COLO668 (cell line): ENCODE results near the gene RPS6KB1.
"Not testable (repeated sequence)": the region's sequence is repeated elsewhere in the genome, so short reads cannot be mapped to it uniquely, and the experiment has no call there.

Experiments
- DNase-seq: peaks from one replicate; lab custom pipeline; 2025; ENCODE audit not compliant: unreplicated experiment; lab: John Stamatoyannopoulos, UW

The RPS6KB1 gene

DNA sequence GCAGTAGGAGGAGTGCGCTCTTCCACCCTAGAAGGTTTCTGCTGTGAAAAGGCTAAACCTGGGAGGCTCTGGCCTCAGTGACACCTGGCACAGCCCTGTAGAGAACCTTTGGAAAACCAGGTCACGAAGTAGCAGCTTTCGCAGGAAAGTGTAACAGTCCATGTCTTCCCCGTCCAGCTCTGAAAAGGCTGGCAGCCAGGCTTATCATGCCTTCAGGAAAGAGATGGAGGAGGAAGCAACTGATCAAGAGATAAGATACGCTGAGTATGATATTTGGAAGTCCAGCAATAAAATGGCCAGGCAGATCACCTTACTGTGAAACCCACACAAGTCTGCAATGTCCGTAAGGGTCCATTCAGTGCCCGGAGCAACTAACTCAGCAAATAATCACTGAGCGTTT, 22.4 kb upstream of the RPS6KB1 start:
- DNase-seq, result no peak

DNA sequence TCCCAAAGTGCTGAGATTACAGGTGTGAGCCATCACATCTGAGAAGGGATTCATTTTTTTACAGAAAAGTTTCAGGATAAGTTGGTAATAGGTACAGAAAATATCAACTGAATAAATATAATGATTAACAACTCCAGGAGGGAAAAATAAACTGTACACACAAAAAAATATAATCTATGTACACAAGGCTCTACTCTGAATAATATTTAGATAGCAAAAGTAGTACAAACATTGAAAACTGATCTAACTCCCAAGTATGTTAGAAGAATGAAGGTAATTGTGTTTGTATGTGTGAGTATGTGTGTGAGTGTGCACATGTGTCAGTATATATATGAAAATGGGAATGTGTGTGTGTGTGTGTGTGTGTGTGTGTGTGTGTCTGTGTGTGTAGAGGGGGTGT, 20.6 kb upstream of the RPS6KB1 start:
- no peak for DNase-seq

- not testable (repeated sequence) for DNase-seq
Measured at GRCh38 chr17:59873414-59873813, 19.5 kb upstream of the RPS6KB1 start.

GRCh38 chr17:59874376-59874775, 18.5 kb upstream of the RPS6KB1 start:
- no peak for DNase-seq

DNA sequence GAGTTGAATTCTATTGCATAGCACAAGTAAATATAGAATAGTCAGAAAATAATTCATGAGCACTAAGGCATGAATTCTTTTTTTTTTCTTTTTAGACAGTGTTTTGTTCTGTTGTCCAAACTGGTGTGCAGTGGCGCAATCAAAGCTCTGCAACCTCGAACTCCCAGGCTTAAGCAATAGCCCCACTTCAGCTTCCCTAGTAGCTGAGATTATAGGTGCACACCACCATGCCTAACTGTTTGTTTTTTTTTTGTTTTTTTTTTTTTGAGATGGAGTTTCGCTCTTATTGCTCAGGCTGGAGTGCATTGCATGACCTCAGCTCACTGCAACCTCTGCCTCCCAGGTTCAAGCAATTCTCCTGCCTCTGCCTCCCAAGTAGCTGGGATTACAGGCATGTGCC, 16.8 kb upstream of the RPS6KB1 start:
- no peak for DNase-seq

- no peak for DNase-seq
Measured at GRCh38 chr17:59877965-59878364, 15.0 kb upstream of the RPS6KB1 start.

- DNase-seq, result no peak
Measured at GRCh38 chr17:59878624-59879023, 14.3 kb upstream of the RPS6KB1 start.

DNA sequence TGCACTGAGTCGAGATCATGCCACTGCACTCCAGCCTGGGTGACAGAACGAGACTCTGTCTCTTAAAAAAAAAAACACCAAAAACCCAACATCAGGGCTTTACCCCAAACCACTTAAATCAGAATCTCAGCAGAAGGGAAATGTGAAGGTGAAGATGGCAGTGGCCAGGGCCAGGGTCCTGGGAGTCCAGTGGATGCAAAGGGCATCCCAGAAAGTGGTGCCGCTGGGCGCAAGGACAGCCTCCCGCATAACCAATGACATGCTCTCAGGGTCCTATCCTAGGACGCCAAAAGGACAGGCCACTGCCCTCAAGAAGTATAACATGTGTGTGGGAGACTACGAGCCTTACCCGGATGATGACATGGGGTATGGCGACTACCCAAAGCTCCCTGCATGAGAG, 8.1 kb upstream of the RPS6KB1 start:
- no peak for DNase-seq

DNA sequence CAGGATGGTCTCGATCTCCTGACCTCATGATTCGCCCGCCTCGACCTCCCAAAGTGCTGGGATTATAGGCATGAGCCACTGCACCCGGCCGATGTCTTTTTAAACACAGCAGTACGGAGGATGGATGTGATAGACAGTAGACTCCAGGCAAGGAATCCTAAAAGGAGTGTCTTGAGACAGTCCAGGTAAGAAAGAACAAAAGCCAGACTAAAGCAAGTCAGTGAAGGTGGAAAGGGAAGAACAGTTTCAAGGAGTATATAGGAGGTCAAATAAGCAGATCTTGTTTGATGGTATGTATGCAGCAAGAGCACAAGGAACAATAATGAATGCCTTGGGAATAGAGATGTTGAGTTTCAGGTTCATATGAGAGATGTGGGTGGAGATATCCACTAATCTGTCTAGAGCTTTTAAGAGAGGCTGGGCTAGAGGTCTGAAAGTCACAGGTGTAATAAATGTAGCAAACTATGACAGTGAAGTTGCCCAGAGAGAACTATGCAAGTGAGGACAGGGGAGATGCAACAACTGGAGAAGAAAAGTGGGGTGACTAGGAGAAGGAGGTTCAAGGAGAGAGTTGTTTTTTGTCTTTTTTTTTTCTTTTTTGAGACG, 4.7 kb upstream of the RPS6KB1 start:
- no peak for DNase-seq

DNA sequence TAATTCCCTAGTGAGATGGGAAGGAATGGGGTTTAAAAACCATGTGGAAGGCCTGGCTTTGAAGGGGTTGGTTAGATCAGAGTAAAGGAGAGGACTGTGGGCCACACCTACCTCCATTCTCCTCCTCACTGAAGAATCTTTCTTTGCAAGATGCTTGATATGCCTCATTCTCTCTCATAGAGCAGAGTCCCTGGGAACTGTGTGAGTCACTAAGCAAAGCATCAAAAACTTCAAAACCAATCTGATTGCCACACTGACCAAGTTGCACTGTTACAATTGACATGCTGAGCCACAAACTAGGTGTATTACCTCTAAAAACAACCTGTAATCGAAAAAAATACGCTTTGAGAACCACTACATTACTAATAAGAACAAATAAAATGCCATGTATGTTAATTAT, 2.2 kb upstream of the RPS6KB1 start:
- no peak for DNase-seq

DNA sequence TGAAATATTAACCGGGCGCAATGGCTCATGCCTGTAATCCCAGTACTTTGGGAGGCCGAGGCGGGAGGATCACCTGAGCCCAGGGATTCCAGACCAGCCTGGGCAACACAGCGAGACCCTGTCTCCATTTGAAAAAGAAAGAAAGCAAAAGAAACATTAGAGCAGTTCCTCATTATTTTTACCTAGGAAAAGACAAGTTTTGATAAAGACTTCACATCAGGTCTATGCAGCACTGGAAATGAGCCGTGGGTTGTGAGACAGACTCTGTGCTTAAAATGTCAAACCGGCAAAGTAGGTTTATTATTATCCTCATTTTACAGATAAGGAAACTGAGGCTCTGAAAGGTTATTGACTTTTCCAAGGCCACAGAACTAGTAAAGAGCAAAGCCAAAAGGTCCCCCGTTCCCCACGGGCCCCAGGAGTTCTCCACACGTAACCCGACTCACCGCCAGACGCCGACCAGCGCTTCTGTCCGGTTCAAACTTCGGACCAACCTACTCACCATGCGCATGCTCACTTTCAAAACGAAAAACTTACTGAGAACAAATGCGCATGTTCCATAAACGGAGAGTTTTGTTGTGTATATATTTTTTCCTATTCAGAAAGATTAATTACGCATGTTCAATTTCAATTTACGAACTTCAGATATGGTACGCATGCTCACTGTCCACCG, 534 bp upstream of the RPS6KB1 start:
- peak; percentile 55 for DNase-seq

- no peak for DNase-seq
Measured at GRCh38 chr17:59893676-59894100, 767 bp downstream of the RPS6KB1 start.

DNA sequence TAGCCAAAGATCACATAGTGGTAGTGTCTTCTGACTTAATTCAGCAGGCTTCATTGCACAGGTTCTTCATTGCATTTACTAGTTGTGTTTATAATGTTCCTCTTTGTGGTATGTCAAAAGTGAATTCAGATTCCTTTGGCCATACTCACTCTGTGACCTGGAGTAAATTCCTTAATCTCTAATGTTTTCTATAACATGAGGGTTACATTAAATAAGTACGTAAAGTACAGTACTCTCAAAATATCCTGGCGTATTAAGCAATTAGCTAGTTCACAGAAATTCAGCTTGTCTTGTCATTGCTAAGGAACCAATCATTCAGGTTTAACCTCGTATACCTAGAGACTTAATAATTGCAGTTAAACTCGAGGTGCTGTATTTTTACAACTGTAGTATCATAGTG, 4.2 kb downstream of the RPS6KB1 start:
- no peak for DNase-seq

DNA sequence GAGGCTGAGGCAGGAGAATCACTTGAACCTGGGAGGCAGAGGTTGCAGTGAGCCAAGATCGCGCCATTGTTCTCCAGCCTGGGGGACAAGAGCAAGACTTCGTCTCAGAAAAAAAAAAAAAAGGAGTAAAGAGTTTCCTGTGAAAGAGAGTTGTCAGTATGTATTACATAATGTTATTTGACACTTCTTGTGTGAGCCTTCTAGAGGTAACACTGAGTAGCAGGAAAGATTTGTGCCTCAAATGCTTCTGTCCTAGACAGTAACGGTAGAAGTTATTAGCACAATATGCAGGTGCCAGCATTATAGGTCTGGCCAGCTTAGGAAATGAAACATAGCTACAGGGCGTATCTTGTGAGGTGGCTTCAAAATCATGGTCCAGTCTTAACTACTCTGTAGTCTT, 6.2 kb downstream of the RPS6KB1 start:
- no peak for DNase-seq

DNA sequence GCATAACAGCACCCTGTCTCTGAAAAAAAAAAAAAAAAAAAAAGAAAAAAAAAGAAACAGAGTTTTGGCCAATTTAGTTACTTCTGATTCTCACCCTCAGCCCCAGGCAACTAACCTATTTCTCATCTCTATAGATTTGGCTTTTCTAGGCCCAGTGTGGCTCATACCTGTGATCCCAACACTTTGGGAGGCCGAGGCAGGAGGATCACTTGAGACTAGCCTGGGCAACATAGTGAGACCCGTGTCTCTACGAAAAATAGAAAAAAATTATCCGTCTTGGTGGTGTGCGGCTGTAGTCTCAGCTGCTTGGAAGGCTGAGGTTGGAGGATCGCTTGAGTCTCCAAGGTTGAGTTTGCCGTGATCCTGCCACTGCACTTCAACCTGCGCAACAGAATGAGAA, 8.7 kb downstream of the RPS6KB1 start:
- no peak for DNase-seq

- no peak for DNase-seq
Measured at GRCh38 chr17:59903455-59903854, 10.5 kb downstream of the RPS6KB1 start.

GRCh38 chr17:59907467-59907866, 14.5 kb downstream of the RPS6KB1 start:
- no peak for DNase-seq

DNA sequence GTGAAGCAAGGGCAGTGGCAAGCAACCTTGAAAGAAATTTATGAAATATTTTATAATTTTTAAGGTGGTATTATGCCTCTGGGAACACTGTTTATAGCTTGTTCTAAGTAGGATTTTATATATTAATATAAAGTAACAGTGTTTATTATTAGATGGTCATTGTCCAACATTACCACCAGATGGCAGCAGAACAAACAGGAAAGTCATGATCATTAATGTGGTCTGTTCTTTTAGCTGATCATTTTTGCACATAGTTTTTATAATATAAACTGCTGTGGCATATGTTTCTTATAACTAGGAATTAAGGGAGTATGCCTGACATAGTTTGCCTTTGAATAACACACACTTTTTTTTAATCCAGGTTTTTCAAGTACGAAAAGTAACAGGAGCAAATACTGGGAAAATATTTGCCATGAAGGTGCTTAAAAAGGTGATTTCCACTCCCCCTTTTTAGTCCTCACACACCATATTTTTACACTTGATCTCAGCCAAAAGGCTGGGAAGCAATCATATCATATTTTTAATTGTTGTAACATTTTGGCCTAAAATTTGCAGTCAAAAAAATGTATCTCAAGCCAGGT, 21.4 kb downstream of the RPS6KB1 start:
- DNase-seq, result peak; percentile 0

DNA sequence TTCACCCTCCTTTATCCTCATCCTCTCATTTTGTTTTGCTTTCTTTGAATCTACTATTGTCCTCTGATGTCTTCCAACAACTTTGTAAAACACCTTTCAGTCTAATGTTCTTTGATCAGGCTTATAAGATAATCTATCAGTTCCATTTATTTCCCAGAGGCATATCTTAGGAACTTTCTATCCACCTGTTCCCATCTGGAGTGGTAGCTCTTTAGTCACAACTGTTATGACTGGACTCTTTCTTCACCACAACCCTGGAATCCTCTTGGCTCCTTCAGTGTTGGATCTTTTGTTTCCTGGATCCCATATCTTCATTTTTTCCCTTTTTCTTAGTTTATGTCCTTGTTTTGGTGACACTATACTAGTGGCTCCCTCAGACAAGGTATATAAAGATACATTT, 23.5 kb downstream of the RPS6KB1 start:
- DNase-seq, result no peak

GRCh38 chr17:59920637-59921036, 27.7 kb downstream of the RPS6KB1 start:
- not testable (repeated sequence) for DNase-seq

DNA sequence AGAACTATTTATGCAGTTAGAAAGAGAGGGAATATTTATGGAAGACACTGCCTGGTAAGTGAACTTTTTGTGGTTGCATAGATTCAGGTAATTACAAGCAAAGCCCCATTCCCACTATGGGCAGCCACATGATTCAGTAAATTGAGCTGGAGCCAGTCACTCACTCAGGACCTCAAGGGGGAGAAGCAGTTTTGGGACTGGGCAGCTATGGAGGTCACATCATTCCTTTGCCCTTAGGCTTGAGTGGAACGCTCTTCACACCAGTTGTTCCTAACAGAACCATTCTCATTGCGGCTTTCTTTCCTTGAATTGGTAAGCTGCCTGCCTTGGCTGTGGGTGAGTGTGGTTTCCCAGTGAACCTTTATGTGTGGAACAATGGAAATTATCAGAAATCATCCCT, 37.2 kb downstream of the RPS6KB1 start:
- DNase-seq, result not testable (repeated sequence)

- DNase-seq, result not testable (repeated sequence)
Measured at GRCh38 chr17:59930768-59931167, 37.8 kb downstream of the RPS6KB1 start.

- DNase-seq, result not testable (repeated sequence)
Measured at GRCh38 chr17:59933317-59933716, 40.4 kb downstream of the RPS6KB1 start.
